OCI-LY1 (cell line): Measurements from ENCODE around the gene MX2.
"Not testable (repeated sequence)": the region's sequence is repeated elsewhere in the genome, so short reads cannot be mapped to it uniquely, and the experiment has no call there.

Source experiments
- H2AFZ ChIP-seq: fragments of 200-600 bp; sonication (generic), shearing (Covaris generic); 2 replicates; pipeline ENCODE4 v1.6.0; 2014; ENCODE audit warnings: antibody characterized with exemption, mild to moderate bottlenecking, low read length
- H3F3A ChIP-seq: fragments of 200-600 bp; sonication (generic), shearing (Covaris generic); 2 replicates; pipeline ENCODE4 v1.6.0; 2014; ENCODE audit warnings: mild to moderate bottlenecking, antibody characterized with exemption, low read length, moderate library complexity; ENCODE audit not compliant: insufficient read depth
- H3K27ac ChIP-seq: fragments of 200-600 bp; sonication (generic); 2 replicates; pipeline ENCODE4 v1.5.1; 2014; ENCODE audit warnings: low read length, mixed run types, mild to moderate bottlenecking, low read depth; ENCODE audit not compliant: poor library complexity, severe bottlenecking
- H3K27me3 ChIP-seq: fragments of 200-600 bp; sonication (generic); 2 replicates; pipeline ENCODE4 v1.6.0; 2014; ENCODE audit warnings: antibody characterized with exemption, mild to moderate bottlenecking, low read length, moderate library complexity; ENCODE audit not compliant: insufficient read depth
- H3K36me3 ChIP-seq: fragments of 200-600 bp; sonication (generic); 2 replicates; pipeline ENCODE4 v1.6.1; 2014; ENCODE audit warnings: mild to moderate bottlenecking, antibody characterized with exemption, low read length, moderate library complexity, mixed read lengths; ENCODE audit not compliant: insufficient read depth
- H3K4me1 ChIP-seq: fragments of 200-600 bp; sonication (generic); 2 replicates; pipeline ENCODE4 v1.5.1; 2014; ENCODE audit warnings: mild to moderate bottlenecking, low read length, moderate library complexity; ENCODE audit not compliant: insufficient read depth, severe bottlenecking
- H3K4me2 ChIP-seq: fragments of 200-600 bp; sonication (generic), shearing (Covaris generic); 2 replicates; pipeline ENCODE4 v1.6.1; 2014; ENCODE audit warnings: low read length
- H3K4me3 ChIP-seq: fragments of 200-600 bp; sonication (generic); 2 replicates; pipeline ENCODE4 v1.5.1; 2014; ENCODE audit warnings: low read length, low read depth, mild to moderate bottlenecking, mixed read lengths; ENCODE audit not compliant: poor library complexity, severe bottlenecking
- H3K79me2 ChIP-seq: fragments of 200-600 bp; shearing (Covaris generic); 2 replicates; pipeline ENCODE4 v1.6.1; 2016; ENCODE audit warnings: mixed run types, low read length, mixed read lengths; ENCODE audit not compliant: insufficient read depth
- H3K9ac ChIP-seq: fragments of 200-600 bp; sonication (generic), shearing (Covaris generic); 2 replicates; pipeline ENCODE4 v1.6.1; 2014; ENCODE audit warnings: mild to moderate bottlenecking, low read length, mixed read lengths
- H3K9me2 ChIP-seq: fragments of 200-600 bp; sonication (generic), shearing (Covaris generic); 2 replicates; pipeline ENCODE4 v1.6.1; 2014; ENCODE audit warnings: low read depth, mild to moderate bottlenecking, low read length, mixed read lengths
- H3K9me3 ChIP-seq: fragments of 200-600 bp; shearing (Covaris generic); 2 replicates; pipeline ENCODE4 v1.6.1; 2014; ENCODE audit warnings: low read length, mixed read lengths
- H4K20me1 ChIP-seq: fragments of 200-600 bp; sonication (generic), shearing (Covaris generic); 2 replicates; pipeline ENCODE4 v1.6.0; 2016; ENCODE audit warnings: mild to moderate bottlenecking, low read length; ENCODE audit not compliant: insufficient read depth
- CTCF ChIP-seq: fragments of 200-600 bp; sonication (generic), shearing (Covaris generic); IDR thresholded peaks from 2 replicates; pipeline ENCODE4 v1.5.1; 2017; ENCODE audit warnings: mild to moderate bottlenecking, antibody characterized with exemption, low read length, moderate library complexity, mixed read lengths
- EZH2 ChIP-seq: fragments of 200-600 bp; sonication (generic), shearing (Covaris generic); IDR thresholded peaks from 2 replicates; pipeline ENCODE4 v1.8.0; 2017; ENCODE audit warnings: borderline replicate concordance, mixed run types, mild to moderate bottlenecking, antibody characterized with exemption, low read length, moderate library complexity, mixed read lengths

The MX2 gene

GRCh38 chr21:41361786-41362604, at the start of gene MX2:
TSS of gene MX2 (plus strand) at chr21:41362027. CDS start at chr21:41376907, 14,880 bp downstream.
- Histone ChIP-seq H3K27ac (peak within 1 kb of the TSS; percentile 73), H3K79me2 (no peaks in the 10 kb centered on the region), H3K9me2 (no peaks in the 10 kb centered on the region), H3K9me3 (no peaks in the 10 kb centered on the region), H3K4me1 (peaks cover 32% of the 10 kb centered on the region), H3F3A (no peaks in the 10 kb centered on the region), H3K9ac (peak within 1 kb of the TSS; percentile 42), H4K20me1 (no peaks in the 10 kb centered on the region), H3K27me3 (no peaks in the 10 kb centered on the region), H3K36me3 (no peaks in the 10 kb centered on the region), H2AFZ (peak within 1 kb of the TSS; percentile 31; the same call in 1 of the 2 replicates), H3K4me3 (peak within 1 kb of the TSS; percentile 49), H3K4me2 (peak within 1 kb of the TSS; percentile 71)
- TF ChIP-seq EZH2 (no peak), CTCF (no peak)

- H3F3A ChIP-seq, H2AFZ ChIP-seq, H3K4me2 ChIP-seq, H3K27me3 ChIP-seq, H3K9ac ChIP-seq, H3K27ac ChIP-seq, H3K9me3 ChIP-seq, H3K36me3 ChIP-seq, H4K20me1 ChIP-seq, H3K9me2 ChIP-seq, H3K4me1 ChIP-seq, H3K4me3 ChIP-seq, H3K79me2 ChIP-seq: not testable (repeated sequence)
Measured at GRCh38 chr21:41313285-41314164, 48.3 kb upstream of the MX2 start.

- no peak overlapping the region for H3K4me2 ChIP-seq
- no peak overlapping the region for H3K27ac ChIP-seq
- H3K4me1 ChIP-seq, result peaks cover 17% of the 10 kb centered on the region
- H3K27me3 ChIP-seq, result no peaks in the 10 kb centered on the region
- no peaks in the 10 kb centered on the region for H3K9me3 ChIP-seq
- no peak overlapping the region for H3K4me3 ChIP-seq
- no peaks in the 10 kb centered on the region for H3K9me2 ChIP-seq
- H3K79me2 ChIP-seq, result no peaks in the 10 kb centered on the region
- H3F3A ChIP-seq, result no peaks in the 10 kb centered on the region
- no peaks in the 10 kb centered on the region for H4K20me1 ChIP-seq
- no peak overlapping the region for H3K9ac ChIP-seq
- no peaks in the 10 kb centered on the region for H3K36me3 ChIP-seq
- TF ChIP-seq CTCF (no peak), EZH2 (no peak)
- no peak overlapping the region for H2AFZ ChIP-seq
Measured at GRCh38 chr21:41315726-41316125, 46.1 kb upstream of the MX2 start.
